KMS-11 (cell line): ENCODE data around the gene MOB3C.

ENCODE experiments used
- H2AFZ ChIP-seq: fragments of 200-600 bp; sonication (generic); 2 replicates; pipeline ENCODE4 v1.6.1; 2016; ENCODE audit warnings: antibody characterized with exemption, mixed run types, low read depth
- H3K27ac ChIP-seq: fragments of 200-600 bp; sonication (generic); 2 replicates; pipeline ENCODE4 v1.6.1; 2016; ENCODE audit warnings: mild to moderate bottlenecking, mixed run types
- H3K27me3 ChIP-seq: fragments of 200-600 bp; sonication (generic); 2 replicates; pipeline ENCODE4 v1.6.1; 2017; ENCODE audit warnings: mild to moderate bottlenecking, low read depth, mixed run types, moderate library complexity; ENCODE audit not compliant: insufficient read depth
- H3K36me3 ChIP-seq: fragments of 200-600 bp; sonication (generic); 2 replicates; pipeline ENCODE4 v1.6.1; 2017; ENCODE audit warnings: mild to moderate bottlenecking, mixed run types; ENCODE audit not compliant: insufficient read depth
- H3K4me1 ChIP-seq: fragments of 200-600 bp; sonication (generic); 2 replicates; pipeline ENCODE4 v1.6.1; 2016; ENCODE audit warnings: mild to moderate bottlenecking, low read depth, mixed run types; ENCODE audit not compliant: poor library complexity, severe bottlenecking
- H3K4me2 ChIP-seq: fragments of 200-600 bp; sonication (generic); 2 replicates; pipeline ENCODE4 v1.7.0; 2016; ENCODE audit warnings: mild to moderate bottlenecking, mixed run types
- H3K4me3 ChIP-seq: fragments of 200-600 bp; sonication (generic); IDR thresholded peaks from 2 replicates; pipeline ENCODE4 v1.6.1; 2017; ENCODE audit warnings: low read depth, low read length, mixed read lengths; ENCODE audit not compliant: insufficient read depth
- H3K79me2 ChIP-seq: fragments of 200-600 bp; sonication (generic); 2 replicates; pipeline ENCODE4 v1.6.1; 2016; ENCODE audit warnings: low read depth, mixed run types; ENCODE audit not compliant: insufficient read depth
- H3K9ac ChIP-seq: fragments of 200-600 bp; sonication (generic); 2 replicates; pipeline ENCODE4 v1.6.1; 2016; ENCODE audit warnings: mild to moderate bottlenecking, mixed run types
- H4K20me1 ChIP-seq: fragments of 200-600 bp; sonication (generic); 2 replicates; pipeline ENCODE4 v1.6.1; 2016; ENCODE audit warnings: mild to moderate bottlenecking, mixed run types; ENCODE audit not compliant: insufficient read depth
- TF ChIP-seq, protein P1 (sequence below): fragments of 200-600 bp; sonication (generic); conservative IDR thresholded peaks from 2 replicates; pipeline ENCODE4 v1.6.1; 2017; ENCODE audit warnings: low read depth, mild to moderate bottlenecking, antibody characterized with exemption, low read length, moderate library complexity, mixed read lengths

Gene MOB3C

DNA sequence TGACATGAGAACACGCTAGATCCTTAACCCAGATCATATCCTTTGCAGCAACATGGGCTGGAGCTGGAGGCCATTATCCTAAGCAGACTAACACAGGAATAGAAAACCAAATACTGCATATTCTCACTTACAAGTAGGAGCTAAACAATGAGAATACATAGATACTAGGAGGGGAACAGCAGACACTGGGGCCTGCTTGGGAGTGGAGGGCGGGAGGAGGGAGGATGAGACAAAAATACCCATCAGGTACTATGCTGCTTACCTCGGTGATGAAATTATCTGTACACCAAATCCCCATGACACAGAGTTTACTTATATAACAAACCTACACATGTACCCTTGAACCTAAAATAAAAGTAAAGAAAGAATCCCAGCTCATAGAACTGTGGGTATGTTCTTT lies 1.2 kb upstream of the MOB3C start:
- Histone ChIP-seq H4K20me1 (no peaks in the 10 kb centered on the region), H3K4me3 (no peak overlapping the region), H3K4me2 (no peak overlapping the region), H3K4me1 (peaks cover 13% of the 10 kb centered on the region), H3K27ac (no peak overlapping the region), H3K36me3 (no peaks in the 10 kb centered on the region), H3K27me3 (no peaks in the 10 kb centered on the region), H2AFZ (0 out of 2 replicates have a peak overlapping the region, but pooled peaks have one; percentile 93), H3K79me2 (0 out of 2 replicates have a peak, but pooled peaks cover 5% of the 10 kb centered on the region), H3K9ac (no peak overlapping the region)
- TF ChIP-seq, protein P1, sequence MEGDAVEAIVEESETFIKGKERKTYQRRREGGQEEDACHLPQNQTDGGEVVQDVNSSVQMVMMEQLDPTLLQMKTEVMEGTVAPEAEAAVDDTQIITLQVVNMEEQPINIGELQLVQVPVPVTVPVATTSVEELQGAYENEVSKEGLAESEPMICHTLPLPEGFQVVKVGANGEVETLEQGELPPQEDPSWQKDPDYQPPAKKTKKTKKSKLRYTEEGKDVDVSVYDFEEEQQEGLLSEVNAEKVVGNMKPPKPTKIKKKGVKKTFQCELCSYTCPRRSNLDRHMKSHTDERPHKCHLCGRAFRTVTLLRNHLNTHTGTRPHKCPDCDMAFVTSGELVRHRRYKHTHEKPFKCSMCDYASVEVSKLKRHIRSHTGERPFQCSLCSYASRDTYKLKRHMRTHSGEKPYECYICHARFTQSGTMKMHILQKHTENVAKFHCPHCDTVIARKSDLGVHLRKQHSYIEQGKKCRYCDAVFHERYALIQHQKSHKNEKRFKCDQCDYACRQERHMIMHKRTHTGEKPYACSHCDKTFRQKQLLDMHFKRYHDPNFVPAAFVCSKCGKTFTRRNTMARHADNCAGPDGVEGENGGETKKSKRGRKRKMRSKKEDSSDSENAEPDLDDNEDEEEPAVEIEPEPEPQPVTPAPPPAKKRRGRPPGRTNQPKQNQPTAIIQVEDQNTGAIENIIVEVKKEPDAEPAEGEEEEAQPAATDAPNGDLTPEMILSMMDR: no peak

DNA sequence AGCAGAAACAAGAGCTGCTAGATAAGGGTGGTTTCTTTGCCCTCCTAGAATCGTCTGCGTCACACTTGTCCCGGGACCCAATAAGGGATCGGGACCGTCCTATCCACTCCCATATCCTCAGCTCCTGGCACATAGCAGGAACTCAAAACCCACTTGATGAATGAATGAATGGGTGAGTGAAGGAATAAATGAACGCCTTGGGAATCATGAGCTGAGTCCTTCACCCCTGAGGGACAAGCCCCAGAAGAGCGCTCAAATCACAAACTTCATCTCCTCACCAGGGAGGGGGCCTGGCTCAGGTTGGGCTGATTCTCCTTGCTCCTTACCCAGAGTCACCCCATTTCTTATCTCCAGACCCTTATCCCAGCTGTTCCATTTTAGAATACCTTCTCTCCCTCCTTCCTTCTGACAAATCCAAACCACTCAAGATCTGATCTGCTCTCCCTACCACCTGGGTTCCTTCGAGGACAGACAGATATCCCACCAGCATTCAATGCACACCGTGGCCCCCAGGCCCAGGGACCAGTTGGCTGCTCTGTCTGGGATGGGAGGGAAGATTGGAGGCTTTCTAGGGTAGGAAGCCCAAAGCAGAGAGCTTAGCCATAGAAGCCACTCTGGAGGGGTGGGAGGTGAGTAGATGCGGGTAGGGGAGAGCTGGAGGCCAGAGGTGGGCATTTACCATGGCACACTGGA lies 643 bp upstream of the MOB3C start:
- H3K79me2 ChIP-seq: 0 out of 2 replicates have a peak, but pooled peaks cover 5% of the 10 kb centered on the region
- H3K9ac ChIP-seq: peak overlapping the region; percentile 78; the same call in 1 of the 2 replicates
- H2AFZ ChIP-seq: peak overlapping the region; percentile 93
- no peaks in the 10 kb centered on the region for H3K36me3 ChIP-seq
- H3K4me2 ChIP-seq: peak overlapping the region; percentile 79
- H4K20me1 ChIP-seq: no peaks in the 10 kb centered on the region
- peak overlapping the region; percentile 84 for H3K4me3 ChIP-seq
- TF ChIP-seq, protein P1: no peak
- no peaks in the 10 kb centered on the region for H3K27me3 ChIP-seq
- no peak overlapping the region for H3K27ac ChIP-seq
- peaks cover 13% of the 10 kb centered on the region for H3K4me1 ChIP-seq

DNA sequence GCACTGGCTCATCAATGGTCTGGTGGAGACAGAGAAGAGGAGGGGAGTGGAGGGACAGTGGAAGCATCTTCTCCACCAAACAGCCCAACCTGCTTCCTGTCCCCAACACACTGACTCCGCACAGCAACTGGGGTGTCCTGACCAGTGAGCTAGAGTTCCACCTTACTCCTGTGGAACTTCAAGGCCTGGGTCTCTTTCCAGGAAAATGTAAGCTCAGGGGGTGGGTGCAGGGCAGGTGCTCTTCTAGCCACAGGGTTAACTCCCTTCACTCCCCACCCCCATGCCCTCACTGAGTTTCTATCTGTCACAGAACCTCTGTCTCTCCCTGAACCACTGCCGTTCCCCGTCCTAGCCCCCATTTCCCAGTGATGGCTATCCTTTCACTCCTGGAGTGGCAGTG lies 876 bp downstream of the MOB3C start:
- H3K4me2 ChIP-seq: peak overlapping the region; percentile 93
- H3K36me3 ChIP-seq: no peaks in the 10 kb centered on the region
- peak overlapping the region; percentile 78 for H3K9ac ChIP-seq
- H4K20me1 ChIP-seq: no peaks in the 10 kb centered on the region
- peaks cover 13% of the 10 kb centered on the region for H3K4me1 ChIP-seq
- peak overlapping the region; percentile 90 for H3K4me3 ChIP-seq
- H3K27ac ChIP-seq: no peak overlapping the region
- H3K79me2 ChIP-seq: 0 out of 2 replicates have a peak, but pooled peaks cover 5% of the 10 kb centered on the region
- peak overlapping the region; percentile 93; the same call in 1 of the 2 replicates for H2AFZ ChIP-seq
- no peaks in the 10 kb centered on the region for H3K27me3 ChIP-seq
- TF ChIP-seq, protein P1: no peak

DNA sequence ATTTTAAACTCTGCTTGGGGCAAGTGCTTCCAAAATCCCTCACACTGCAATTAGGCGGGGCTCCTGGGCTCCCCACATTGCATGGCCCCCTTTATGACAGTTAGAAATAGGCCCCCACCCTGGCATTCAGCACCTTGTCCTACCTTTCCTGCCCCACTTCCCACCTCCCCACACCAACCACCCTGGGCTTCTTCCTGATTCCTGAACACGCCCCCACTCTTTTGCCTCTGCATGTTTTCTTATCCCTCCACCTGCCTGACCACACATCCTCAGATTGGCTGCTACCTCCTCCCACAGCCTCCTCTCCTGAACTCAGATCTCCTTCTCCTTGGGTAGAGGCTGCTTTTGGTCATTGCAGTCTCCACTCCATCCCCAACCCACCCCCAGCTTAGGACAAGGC lies 1.5 kb downstream of the MOB3C start:
- Histone ChIP-seq H3K9ac (no peak overlapping the region), H2AFZ (no peak overlapping the region; the same call in 1 of the 2 replicates), H3K27me3 (no peaks in the 10 kb centered on the region), H3K27ac (no peak overlapping the region), H3K36me3 (no peaks in the 10 kb centered on the region), H3K4me3 (no peak overlapping the region), H3K4me1 (peaks cover 13% of the 10 kb centered on the region), H4K20me1 (no peaks in the 10 kb centered on the region), H3K4me2 (peak overlapping the region; percentile 93), H3K79me2 (0 out of 2 replicates have a peak, but pooled peaks cover 5% of the 10 kb centered on the region)
- TF ChIP-seq, protein P1: no peak
